DND-41 (cell line): ENCODE measurements around the gene BCL3.

Experiments
- EZH2 ChIP-seq: IDR thresholded peaks from 3 replicates; pipeline ENCODE4 v1.6.1; 2012; ENCODE audit warnings: borderline replicate concordance, low read depth, mild to moderate bottlenecking, moderate library complexity, low read length, inconsistent platforms; ENCODE audit not compliant: severe bottlenecking
- TF ChIP-seq, protein P1 (sequence below): IDR thresholded peaks from 2 replicates; pipeline ENCODE4 v1.5.1; 2012; ENCODE audit warnings: borderline replicate concordance, low read length, moderate library complexity, mild to moderate bottlenecking; ENCODE audit not compliant: poor library complexity, severe bottlenecking; ENCODE audit errors: extremely low read depth

DNA sequence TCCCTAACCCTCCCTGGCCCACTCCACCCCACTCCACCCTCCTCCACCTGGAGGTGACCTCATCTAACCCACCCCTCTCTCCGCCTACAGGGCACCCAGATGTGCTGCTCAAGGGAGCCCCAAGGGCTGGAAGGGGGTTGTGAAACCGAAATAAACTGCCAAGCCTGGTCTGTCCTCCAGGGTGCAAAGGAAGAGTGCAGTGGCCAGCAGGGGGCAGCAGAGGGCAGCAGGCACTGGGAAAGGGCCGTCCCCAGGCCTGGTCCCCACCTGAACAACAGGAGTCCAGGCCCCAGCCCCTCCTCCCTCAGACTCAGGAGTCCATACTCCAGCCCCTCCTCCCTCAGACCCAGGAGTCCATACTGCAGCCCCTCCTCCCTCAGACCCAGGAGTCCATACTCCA lies 52.0 kb downstream of the BCL3 start:
- no peak for TF ChIP-seq EZH2
- TF ChIP-seq, protein P1, sequence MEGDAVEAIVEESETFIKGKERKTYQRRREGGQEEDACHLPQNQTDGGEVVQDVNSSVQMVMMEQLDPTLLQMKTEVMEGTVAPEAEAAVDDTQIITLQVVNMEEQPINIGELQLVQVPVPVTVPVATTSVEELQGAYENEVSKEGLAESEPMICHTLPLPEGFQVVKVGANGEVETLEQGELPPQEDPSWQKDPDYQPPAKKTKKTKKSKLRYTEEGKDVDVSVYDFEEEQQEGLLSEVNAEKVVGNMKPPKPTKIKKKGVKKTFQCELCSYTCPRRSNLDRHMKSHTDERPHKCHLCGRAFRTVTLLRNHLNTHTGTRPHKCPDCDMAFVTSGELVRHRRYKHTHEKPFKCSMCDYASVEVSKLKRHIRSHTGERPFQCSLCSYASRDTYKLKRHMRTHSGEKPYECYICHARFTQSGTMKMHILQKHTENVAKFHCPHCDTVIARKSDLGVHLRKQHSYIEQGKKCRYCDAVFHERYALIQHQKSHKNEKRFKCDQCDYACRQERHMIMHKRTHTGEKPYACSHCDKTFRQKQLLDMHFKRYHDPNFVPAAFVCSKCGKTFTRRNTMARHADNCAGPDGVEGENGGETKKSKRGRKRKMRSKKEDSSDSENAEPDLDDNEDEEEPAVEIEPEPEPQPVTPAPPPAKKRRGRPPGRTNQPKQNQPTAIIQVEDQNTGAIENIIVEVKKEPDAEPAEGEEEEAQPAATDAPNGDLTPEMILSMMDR = peak; percentile 93
